GM12892 (cell line): ENCODE results near the gene ARID5B.

Source experiments
- POLR2A ChIP-seq: IDR thresholded peaks from 2 replicates; pipeline ENCODE4 v1.6.1; 2011; ENCODE audit warnings: low read depth, low read length, control low read depth
- POLR2AphosphoS5 ChIP-seq: IDR thresholded peaks from 2 replicates; pipeline ENCODE4 v1.6.1; 2011; ENCODE audit warnings: low read depth, low read length, control low read depth
- TAF1 ChIP-seq: IDR thresholded peaks from 2 replicates; pipeline ENCODE4 v1.6.1; 2011; ENCODE audit warnings: low read depth, mild to moderate bottlenecking, control low read depth, low read length, borderline replicate concordance

DNA sequence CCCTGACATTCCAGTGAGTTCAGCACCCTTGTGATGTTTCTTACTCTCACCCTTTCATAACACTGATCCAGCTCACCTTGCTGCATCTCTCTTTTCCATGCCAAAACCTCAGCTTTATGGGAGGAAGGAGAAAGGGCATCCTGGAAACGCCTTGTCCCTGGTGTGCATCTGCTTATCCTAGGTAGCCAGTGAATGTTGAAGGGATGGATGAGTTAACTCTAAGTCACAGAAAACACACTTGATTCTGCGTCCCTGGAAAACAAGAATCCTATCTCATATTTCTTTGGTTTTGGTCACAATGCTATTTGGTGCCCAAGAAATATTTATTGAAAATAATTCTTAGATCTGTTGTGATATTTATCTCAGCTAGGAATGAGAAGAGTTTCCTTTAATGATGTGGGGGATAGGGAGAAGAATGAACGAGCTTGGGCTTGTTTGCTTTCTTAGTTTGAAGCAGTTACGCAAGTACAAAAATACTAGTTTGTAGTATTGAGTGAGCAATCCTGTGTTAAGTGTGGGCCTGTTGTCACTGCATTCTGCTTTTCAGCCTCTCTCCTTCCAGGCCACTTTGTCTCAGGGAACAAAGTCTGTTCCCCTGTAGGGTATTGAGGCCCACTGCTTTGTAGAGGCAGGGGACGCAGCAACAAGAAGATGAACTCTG is 126.5 kb downstream of the ARID5B start:
- no peak for TF ChIP-seq POLR2AphosphoS5
- TF ChIP-seq POLR2A, result no peak
- no peak for TF ChIP-seq TAF1
